Brain microvascular endothelial cell (primary cell): ENCODE data around the gene LINS1.
A peak's percentile ranks its signal among the peaks of the same experiment; 100 is the strongest.

Source experiments
- DNase-seq: peaks from one replicate; pipeline ENCODE4 v3.0.0-alpha.2; 2020
- H3K27ac ChIP-seq: fragments of 250-450 bp; sonication (Bioruptor Pico); 2 replicates; pipeline ENCODE4 v1.5.1; 2020; ENCODE audit warnings: mild to moderate bottlenecking, moderate library complexity
- H3K27me3 ChIP-seq: fragments of 250-450 bp; sonication (Bioruptor Pico); replicated peaks from 2 replicates; pipeline ENCODE4 v1.5.1; 2020; ENCODE audit warnings: mild to moderate bottlenecking
- H3K36me3 ChIP-seq: fragments of 250-450 bp; sonication (Bioruptor Pico); replicated peaks from 2 replicates; pipeline ENCODE4 v1.5.1; 2020; ENCODE audit warnings: mild to moderate bottlenecking
- H3K4me3 ChIP-seq: 2 replicates; pipeline ENCODE4 v1.5.1; 2011; ENCODE audit warnings: low read depth, mild to moderate bottlenecking, control low read depth, low read length, moderate library complexity
- in situ Hi-C: cut with HindIII; loops from 2 replicates; pipeline ENCODE4 v1.10.0; 2017; ENCODE audit warnings: low sequenced_read_pairs, low pct_ligation_motif_present
- TF ChIP-seq, protein P1 (sequence below): IDR thresholded peaks from 2 replicates; pipeline ENCODE4 v1.5.1; 2011; ENCODE audit warnings: low read depth, mild to moderate bottlenecking, moderate library complexity, low read length, control low read depth, inconsistent platforms; ENCODE audit errors: missing control alignments

The LINS1 gene

DNA sequence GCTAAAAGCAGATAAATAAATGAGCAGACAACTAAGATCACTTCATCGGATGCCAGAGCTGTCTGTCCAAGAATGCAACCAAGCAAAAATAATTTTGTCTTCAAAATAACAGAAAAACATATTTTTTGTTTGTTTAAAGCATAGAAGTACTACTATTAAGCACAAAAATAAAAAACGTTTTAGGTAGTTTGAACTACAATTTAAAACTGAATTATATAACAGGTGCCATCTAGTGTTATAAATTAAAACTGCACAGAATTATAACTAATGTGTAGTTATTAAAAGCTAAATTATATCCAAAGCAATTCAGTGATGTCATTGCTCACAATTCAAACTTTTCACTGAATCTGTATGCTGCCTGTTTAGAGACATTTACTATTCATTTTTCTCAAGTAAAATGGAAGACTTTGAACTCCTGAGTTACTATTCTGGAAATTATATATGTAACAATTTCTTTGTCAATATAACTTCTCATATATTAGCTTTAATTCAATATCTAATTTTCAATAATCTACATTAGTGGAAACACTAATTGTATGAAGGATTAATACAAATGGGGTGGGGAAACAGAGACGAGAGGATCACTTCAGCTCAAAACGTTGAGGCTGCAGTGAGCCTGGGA is 29.5 kb downstream of the LINS1 start:
- H3K27ac ChIP-seq, result no peak overlapping the region
- TF ChIP-seq, protein P1, sequence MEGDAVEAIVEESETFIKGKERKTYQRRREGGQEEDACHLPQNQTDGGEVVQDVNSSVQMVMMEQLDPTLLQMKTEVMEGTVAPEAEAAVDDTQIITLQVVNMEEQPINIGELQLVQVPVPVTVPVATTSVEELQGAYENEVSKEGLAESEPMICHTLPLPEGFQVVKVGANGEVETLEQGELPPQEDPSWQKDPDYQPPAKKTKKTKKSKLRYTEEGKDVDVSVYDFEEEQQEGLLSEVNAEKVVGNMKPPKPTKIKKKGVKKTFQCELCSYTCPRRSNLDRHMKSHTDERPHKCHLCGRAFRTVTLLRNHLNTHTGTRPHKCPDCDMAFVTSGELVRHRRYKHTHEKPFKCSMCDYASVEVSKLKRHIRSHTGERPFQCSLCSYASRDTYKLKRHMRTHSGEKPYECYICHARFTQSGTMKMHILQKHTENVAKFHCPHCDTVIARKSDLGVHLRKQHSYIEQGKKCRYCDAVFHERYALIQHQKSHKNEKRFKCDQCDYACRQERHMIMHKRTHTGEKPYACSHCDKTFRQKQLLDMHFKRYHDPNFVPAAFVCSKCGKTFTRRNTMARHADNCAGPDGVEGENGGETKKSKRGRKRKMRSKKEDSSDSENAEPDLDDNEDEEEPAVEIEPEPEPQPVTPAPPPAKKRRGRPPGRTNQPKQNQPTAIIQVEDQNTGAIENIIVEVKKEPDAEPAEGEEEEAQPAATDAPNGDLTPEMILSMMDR, result peak; percentile 13
- in situ Hi-C loops, result no loop called here
- no peak overlapping the region for H3K4me3 ChIP-seq
- peaks cover 5% of the 10 kb centered on the region for H3K36me3 ChIP-seq
- no peaks in the 10 kb centered on the region for H3K27me3 ChIP-seq
- no peak for DNase-seq

DNA sequence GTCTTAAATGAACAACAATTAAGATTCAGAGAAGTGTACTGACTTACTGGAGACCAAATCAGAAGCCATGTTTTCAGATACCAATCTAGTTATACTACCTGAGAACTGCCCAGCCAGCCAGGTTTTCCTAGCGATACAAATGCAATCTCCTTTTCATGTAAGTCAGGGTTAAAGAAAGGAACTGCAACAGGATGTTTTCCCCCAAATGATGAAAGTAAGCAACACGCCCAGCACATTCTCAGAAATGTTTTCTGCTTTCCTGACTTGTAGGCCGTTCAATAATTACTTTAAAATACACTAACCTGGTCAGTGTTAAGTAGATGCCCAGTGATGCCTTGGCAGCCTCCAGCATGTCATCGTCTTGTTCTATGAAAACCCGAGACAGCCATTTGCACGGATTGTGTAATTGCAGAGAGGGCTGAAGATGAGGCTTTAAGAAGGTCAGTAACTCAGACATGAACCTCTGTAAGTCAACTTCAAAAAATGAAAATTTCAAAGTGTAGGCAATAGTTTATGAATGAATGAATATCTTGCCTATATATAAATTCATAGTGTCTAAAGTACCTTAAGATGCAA is 30.3 kb downstream of the LINS1 start:
- Histone ChIP-seq H3K27ac (no peak overlapping the region), H3K27me3 (no peaks in the 10 kb centered on the region), H3K36me3 (peaks cover 5% of the 10 kb centered on the region), H3K4me3 (no peak overlapping the region)
- in situ Hi-C loops, result no loop called here
- DNase-seq, result no peak
- TF ChIP-seq, protein P1, result no peak

DNA sequence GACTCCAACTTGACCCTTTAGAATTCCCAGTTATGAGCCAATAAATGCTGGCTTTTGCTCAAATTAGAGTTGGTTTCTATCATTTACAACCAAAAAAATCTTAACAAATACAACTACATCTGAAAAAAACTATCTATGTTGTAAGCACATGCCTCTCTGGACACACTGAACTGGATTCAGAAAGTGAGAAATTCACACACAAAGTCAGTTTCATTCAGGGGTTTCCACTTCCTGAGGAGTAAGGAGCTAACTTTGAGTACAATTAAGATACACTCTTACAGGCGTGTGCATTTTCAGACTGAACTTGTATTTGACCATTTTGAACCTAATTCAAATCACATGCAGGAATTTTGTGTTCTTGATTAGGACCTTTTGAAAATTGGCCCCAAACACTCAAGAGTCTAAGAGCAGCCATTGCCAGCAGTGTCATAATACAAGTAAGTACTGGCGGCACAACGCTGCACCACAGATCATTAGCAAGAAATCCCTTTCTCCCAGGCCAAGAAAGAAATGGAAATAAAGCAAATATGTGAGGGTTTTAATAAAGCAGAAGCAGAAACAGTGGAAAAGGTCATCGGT is 31.2 kb downstream of the LINS1 start:
- no peaks in the 10 kb centered on the region for H3K27me3 ChIP-seq
- DNase-seq, result no peak
- H3K4me3 ChIP-seq, result no peak overlapping the region
- H3K27ac ChIP-seq, result no peak overlapping the region
- TF ChIP-seq, protein P1, result no peak
- H3K36me3 ChIP-seq, result peaks cover 5% of the 10 kb centered on the region
- in situ Hi-C loops, result no loop called here

DNA sequence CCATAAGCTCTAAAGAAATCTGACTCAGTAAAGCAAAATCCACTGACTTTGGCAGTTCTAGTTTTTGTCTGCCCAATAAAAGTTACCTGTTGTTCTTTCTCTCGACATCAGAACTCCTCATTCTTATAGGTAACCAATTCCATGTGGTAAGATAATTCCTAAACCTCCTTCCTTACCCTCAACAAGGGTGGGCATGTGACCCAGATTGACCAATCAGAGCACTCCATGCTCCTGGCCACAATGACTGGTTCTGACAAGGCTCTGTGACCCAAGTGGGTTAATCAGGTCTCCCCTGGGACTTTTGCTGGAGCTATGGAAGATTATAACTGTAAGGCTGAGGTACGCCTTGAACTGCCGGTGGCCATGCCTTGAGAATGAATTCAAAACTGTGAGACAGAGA is 31.7 kb downstream of the LINS1 start:
- TF ChIP-seq, protein P1, result no peak
- Histone ChIP-seq H3K27me3 (no peaks in the 10 kb centered on the region), H3K4me3 (no peak overlapping the region), H3K36me3 (peaks cover 5% of the 10 kb centered on the region), H3K27ac (no peak overlapping the region)
- no peak for DNase-seq
- in situ Hi-C loops, result no loop called here

DNA sequence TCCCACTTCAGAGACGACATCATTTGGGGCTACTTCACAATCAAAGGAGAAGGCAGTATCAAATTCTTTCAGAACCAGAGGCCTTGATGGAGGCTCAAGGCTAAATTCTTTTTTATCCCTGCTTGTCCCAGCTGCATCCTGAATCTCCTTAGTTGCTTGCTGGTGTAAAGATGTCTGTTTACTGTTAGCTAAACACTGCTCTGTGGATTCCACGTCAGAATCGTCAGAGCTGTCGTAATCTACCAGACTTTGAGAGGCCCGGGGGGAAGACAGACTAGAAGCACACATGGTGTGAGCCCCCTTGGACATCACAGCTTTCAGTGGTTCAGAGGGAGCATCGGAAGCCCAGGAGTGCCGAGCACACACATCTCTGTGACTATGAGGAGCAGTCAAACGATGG is 32.6 kb downstream of the LINS1 start:
- no peaks in the 10 kb centered on the region for H3K27me3 ChIP-seq
- no peak overlapping the region for H3K4me3 ChIP-seq
- H3K27ac ChIP-seq, result no peak overlapping the region
- peaks cover 5% of the 10 kb centered on the region for H3K36me3 ChIP-seq
- DNase-seq, result no peak
- in situ Hi-C loops, result no loop called here
- TF ChIP-seq, protein P1, result no peak
